ENCODE data around the gene AGBL4. TPM values are rescaled to one million over a fixed set of nuclear protein-coding genes. Genes with fewer than 3 reads are reported as not detected.

AGBL4 gene
- total and polyA plus RNA-seq, 9 of the 15 experiments (the other 6 are each of a cell fraction or from before 2014, with no cell fraction given): 0.11 TPM; not detected in 7

GRCh38 chr1:48547561-48548220 lies 1476.1 kb downstream of the AGBL4 start (continued):
- TF ChIP-seq, protein P1, sequence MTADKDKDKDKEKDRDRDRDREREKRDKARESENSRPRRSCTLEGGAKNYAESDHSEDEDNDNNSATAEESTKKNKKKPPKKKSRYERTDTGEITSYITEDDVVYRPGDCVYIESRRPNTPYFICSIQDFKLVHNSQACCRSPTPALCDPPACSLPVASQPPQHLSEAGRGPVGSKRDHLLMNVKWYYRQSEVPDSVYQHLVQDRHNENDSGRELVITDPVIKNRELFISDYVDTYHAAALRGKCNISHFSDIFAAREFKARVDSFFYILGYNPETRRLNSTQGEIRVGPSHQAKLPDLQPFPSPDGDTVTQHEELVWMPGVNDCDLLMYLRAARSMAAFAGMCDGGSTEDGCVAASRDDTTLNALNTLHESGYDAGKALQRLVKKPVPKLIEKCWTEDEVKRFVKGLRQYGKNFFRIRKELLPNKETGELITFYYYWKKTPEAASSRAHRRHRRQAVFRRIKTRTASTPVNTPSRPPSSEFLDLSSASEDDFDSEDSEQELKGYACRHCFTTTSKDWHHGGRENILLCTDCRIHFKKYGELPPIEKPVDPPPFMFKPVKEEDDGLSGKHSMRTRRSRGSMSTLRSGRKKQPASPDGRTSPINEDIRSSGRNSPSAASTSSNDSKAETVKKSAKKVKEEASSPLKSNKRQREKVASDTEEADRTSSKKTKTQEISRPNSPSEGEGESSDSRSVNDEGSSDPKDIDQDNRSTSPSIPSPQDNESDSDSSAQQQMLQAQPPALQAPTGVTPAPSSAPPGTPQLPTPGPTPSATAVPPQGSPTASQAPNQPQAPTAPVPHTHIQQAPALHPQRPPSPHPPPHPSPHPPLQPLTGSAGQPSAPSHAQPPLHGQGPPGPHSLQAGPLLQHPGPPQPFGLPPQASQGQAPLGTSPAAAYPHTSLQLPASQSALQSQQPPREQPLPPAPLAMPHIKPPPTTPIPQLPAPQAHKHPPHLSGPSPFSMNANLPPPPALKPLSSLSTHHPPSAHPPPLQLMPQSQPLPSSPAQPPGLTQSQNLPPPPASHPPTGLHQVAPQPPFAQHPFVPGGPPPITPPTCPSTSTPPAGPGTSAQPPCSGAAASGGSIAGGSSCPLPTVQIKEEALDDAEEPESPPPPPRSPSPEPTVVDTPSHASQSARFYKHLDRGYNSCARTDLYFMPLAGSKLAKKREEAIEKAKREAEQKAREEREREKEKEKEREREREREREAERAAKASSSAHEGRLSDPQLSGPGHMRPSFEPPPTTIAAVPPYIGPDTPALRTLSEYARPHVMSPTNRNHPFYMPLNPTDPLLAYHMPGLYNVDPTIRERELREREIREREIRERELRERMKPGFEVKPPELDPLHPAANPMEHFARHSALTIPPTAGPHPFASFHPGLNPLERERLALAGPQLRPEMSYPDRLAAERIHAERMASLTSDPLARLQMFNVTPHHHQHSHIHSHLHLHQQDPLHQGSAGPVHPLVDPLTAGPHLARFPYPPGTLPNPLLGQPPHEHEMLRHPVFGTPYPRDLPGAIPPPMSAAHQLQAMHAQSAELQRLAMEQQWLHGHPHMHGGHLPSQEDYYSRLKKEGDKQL (CRISPR knock-in tag; IDR thresholded peaks at IDR 0.05; ENCODE audit: borderline replicate concordance): no peak

GRCh38 chr1:48543854-48544253 lies 1479.9 kb downstream of the AGBL4 start:
- Histone ChIP-seq H3K9ac (ENCODE audit: insufficient read depth in 1 of 2, low read depth in 2 of 2, low read length in 2 of 2) (no peak overlapping the region), H3K36me3 (ENCODE audit: control insufficient read depth, insufficient read depth, low read length) (no peaks in the 10 kb centered on the region), H3K79me2 (ENCODE audit: control insufficient read depth, insufficient read depth, low read length) (no peaks in the 10 kb centered on the region), H2AFZ (ENCODE audit: low read depth, low read length) (no peak overlapping the region), H3K27me3 (ENCODE audit: control insufficient read depth in 2 of 2, insufficient read depth in 2 of 2, low read length in 2 of 2) (no peaks in the 10 kb centered on the region), H3K4me3 (no peak overlapping the region), H4K20me1 (replicated peaks; ENCODE audit: control insufficient read depth, insufficient read depth, low read length) (peaks cover 3% of the 10 kb centered on the region; the same call in 1 of the 2 replicates), H3K9me1 (ENCODE audit: control insufficient read depth, insufficient read depth, low read length) (no peaks in the 10 kb centered on the region), H3K4me1 (replicated peaks in 1 of 2; ENCODE audit: control insufficient read depth in 2 of 2, insufficient read depth in 2 of 2, low read length in 2 of 2) (no peaks in the 10 kb centered on the region), H3K4me2 (ENCODE audit: insufficient read depth, low read length) (no peak overlapping the region), H3K9me3 (replicated peaks; ENCODE audit: control insufficient read depth, insufficient read depth, low read depth, low read length) (no peaks in the 10 kb centered on the region), H3K27ac (ENCODE audit: extremely low read depth, low read depth, low read length) (no peak overlapping the region)
- ATAC-seq (no peak), FAIRE-seq (no peak), DNase-seq (ENCODE audit: extremely low read depth in 1 of 4, low spot score in 3 of 4) (no peak)
- BruUV-seq (replicated peaks): no TSS peak
- intact Hi-C loops (cut with micrococcal nuclease) (no loop called here), in situ Hi-C loops (cut with MboI) (no loop called here)
- ChIA-PET POLR2A (no interaction called here), CTCF (ENCODE audit: low intra/inter-chr PET ratio) (no interaction called here)
- TF ChIP-seq HMBOX1 (IDR thresholded peaks at IDR 0.05): no peak
- no peak for TF ChIP-seq NR2F6 (CRISPR knock-in tag; IDR thresholded peaks at IDR 0.05)
- TF ChIP-seq E2F3 (CRISPR knock-in tag; IDR thresholded peaks at IDR 0.05): no peak
- TF ChIP-seq FOSL1 (tag; conservative IDR thresholded peaks at IDR 0.05): no peak
- no peak for TF ChIP-seq MED1 (CRISPR knock-in tag; IDR thresholded peaks at IDR 0.05; ENCODE audit: borderline replicate concordance)
- TF ChIP-seq EP400 (IDR thresholded peaks at IDR 0.05): no peak
- no peak for TF ChIP-seq HNRNPUL1 (IDR thresholded peaks at IDR 0.05; ENCODE audit: low read length)
- TF ChIP-seq ZBTB17 (CRISPR knock-in tag; IDR thresholded peaks at IDR 0.05): no peak
- TF ChIP-seq ZNF280B (CRISPR knock-in tag; IDR thresholded peaks at IDR 0.05): no peak
- TF ChIP-seq SIX5 (IDR thresholded peaks at IDR 0.05; ENCODE audit: borderline replicate concordance in 1 of 2, insufficient read depth in 1 of 2, low read depth in 1 of 2, low read length in 2 of 2): no peak
- no peak for TF ChIP-seq STAT5B (CRISPR knock-in tag; IDR thresholded peaks at IDR 0.05)
- TF ChIP-seq NBN (IDR thresholded peaks at IDR 0.05; ENCODE audit: low read depth): no peak
- TF ChIP-seq HNRNPL (IDR thresholded peaks at IDR 0.05; ENCODE audit: low read depth, low read length): no peak
